ENCODE measurements around the gene ZFC3H1.

The ZFC3H1 gene

GRCh38 chr12:71641390-71641789 lies 22.3 kb downstream of the ZFC3H1 start:
- DNase-seq (ENCODE audit: low read depth, low spot score): no peak
- H3K4me3 ChIP-seq (ENCODE audit: low read length): no peak overlapping the region

- no peak for DNase-seq (ENCODE audit: low read depth, low spot score)
- no peak overlapping the region for H3K4me3 ChIP-seq (ENCODE audit: low read length)
Observed at GRCh38 chr12:71640316-71640715, 23.3 kb downstream of the ZFC3H1 start.

GRCh38 chr12:71639341-71639760 lies 24.3 kb downstream of the ZFC3H1 start:
- H3K4me3 ChIP-seq (ENCODE audit: low read length): no peak overlapping the region
- no peak for DNase-seq (ENCODE audit: low read depth, low spot score)

- H3K4me3 ChIP-seq (ENCODE audit: low read length): no peak overlapping the region
- no peak for DNase-seq (ENCODE audit: low read depth, low spot score)
Observed at GRCh38 chr12:71638499-71638898, 25.1 kb downstream of the ZFC3H1 start.

- H3K4me3 ChIP-seq (ENCODE audit: low read length): no peak overlapping the region
- peak; percentile 59 for DNase-seq (ENCODE audit: low read depth, low spot score)
Observed at GRCh38 chr12:71636704-71637115, 26.9 kb downstream of the ZFC3H1 start.

GRCh38 chr12:71627438-71628002 lies 36.1 kb downstream of the ZFC3H1 start:
- DNase-seq (ENCODE audit: low read depth, low spot score): no peak

GRCh38 chr12:71626768-71627167 lies 36.9 kb downstream of the ZFC3H1 start:
- DNase-seq (ENCODE audit: low read depth, low spot score): no peak
- no peak overlapping the region for H3K4me3 ChIP-seq (ENCODE audit: low read length)

More at GRCh38 chr12:71627438-71628002, 36.1 kb downstream of the ZFC3H1 start:
- H3K4me3 ChIP-seq (ENCODE audit: low read length): no peak overlapping the region

GRCh38 chr12:71626098-71626497 lies 37.5 kb downstream of the ZFC3H1 start:
- DNase-seq (ENCODE audit: low read depth, low spot score): no peak
- H3K4me3 ChIP-seq (ENCODE audit: low read length): no peak overlapping the region

- no peak overlapping the region for H3K4me3 ChIP-seq (ENCODE audit: low read length)
- no peak for DNase-seq (ENCODE audit: low read depth, low spot score)
Observed at GRCh38 chr12:71625476-71625875, 38.2 kb downstream of the ZFC3H1 start.

- H3K4me3 ChIP-seq (ENCODE audit: low read length): no peak overlapping the region
- DNase-seq (ENCODE audit: low read depth, low spot score): no peak
Observed at GRCh38 chr12:71621938-71622337, 41.7 kb downstream of the ZFC3H1 start.

GRCh38 chr12:71610031-71610795 lies 53.4 kb downstream of the ZFC3H1 start:
- no peak overlapping the region for H3K4me3 ChIP-seq (ENCODE audit: low read length)
- peak; percentile 65 for DNase-seq (ENCODE audit: low read depth, low spot score)

GRCh38 chr12:71607494-71608330 lies 55.9 kb downstream of the ZFC3H1 start:
- no peak overlapping the region for H3K4me3 ChIP-seq (ENCODE audit: low read length)
- DNase-seq (ENCODE audit: low read depth, low spot score): no peak

- DNase-seq (ENCODE audit: low read depth, low spot score): no peak
- H3K4me3 ChIP-seq (ENCODE audit: low read length): no peak overlapping the region
Observed at GRCh38 chr12:71605039-71605438, 58.6 kb downstream of the ZFC3H1 start.

- no peak overlapping the region for H3K4me3 ChIP-seq (ENCODE audit: low read length)
- DNase-seq (ENCODE audit: low read depth, low spot score): no peak
Observed at GRCh38 chr12:71602761-71603577, 60.7 kb downstream of the ZFC3H1 start.

- DNase-seq (ENCODE audit: low read depth, low spot score): no peak
- no peak overlapping the region for H3K4me3 ChIP-seq (ENCODE audit: low read length)
Observed at GRCh38 chr12:71601546-71601945, 62.1 kb downstream of the ZFC3H1 start.

- no peak for DNase-seq (ENCODE audit: low read depth, low spot score)
- H3K4me3 ChIP-seq (ENCODE audit: low read length): no peak overlapping the region
Observed at GRCh38 chr12:71599210-71599609, 64.4 kb downstream of the ZFC3H1 start.

- no peak for DNase-seq (ENCODE audit: low read depth, low spot score)
- no peak overlapping the region for H3K4me3 ChIP-seq (ENCODE audit: low read length)
Observed at GRCh38 chr12:71594214-71594948, 69.3 kb downstream of the ZFC3H1 start.

- no peak overlapping the region for H3K4me3 ChIP-seq (ENCODE audit: low read length)
- DNase-seq (ENCODE audit: low read depth, low spot score): no peak
Observed at GRCh38 chr12:71592841-71593240, 70.8 kb downstream of the ZFC3H1 start.

GRCh38 chr12:71591601-71592000 lies 72.0 kb downstream of the ZFC3H1 start:
- H3K4me3 ChIP-seq (ENCODE audit: low read length): no peak overlapping the region
- DNase-seq (ENCODE audit: low read depth, low spot score): no peak
